ENCODE measurements around the gene OR51V1.
"Not testable (repeated sequence)": the region's sequence is repeated elsewhere in the genome, so short reads cannot be mapped to it uniquely, and the experiment has no call there.

OR51V1 gene

GRCh38 chr11:5161045-5161444 is 39.4 kb downstream of the OR51V1 start:
- DNase-seq = not testable (repeated sequence)

DNA sequence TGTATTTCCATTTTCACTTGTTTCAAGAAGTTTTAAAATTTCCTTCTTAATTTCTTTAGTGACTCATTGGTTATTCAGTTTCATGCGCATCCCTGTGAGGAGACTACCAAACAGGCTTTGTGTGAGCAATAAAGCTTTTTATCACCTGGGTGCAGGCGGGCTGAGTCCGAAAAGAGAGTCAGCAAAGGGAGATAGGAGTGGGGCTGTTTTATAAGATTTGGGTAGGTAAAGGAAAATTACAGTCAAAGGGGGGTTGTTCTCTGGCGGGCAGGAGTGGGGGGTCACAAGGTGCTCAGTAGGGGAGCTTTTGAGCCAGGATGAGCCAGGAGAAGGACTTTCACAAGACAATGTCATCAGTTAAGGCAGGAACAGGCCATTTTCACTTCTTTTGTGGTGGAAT is 40.3 kb downstream of the OR51V1 start:
- DNase-seq = not testable (repeated sequence)

GRCh38 chr11:5159806-5160205 is 40.7 kb downstream of the OR51V1 start:
- no peak for DNase-seq

GRCh38 chr11:5154657-5155056 is 45.8 kb downstream of the OR51V1 start, which contains the start of gene OR52A1:
OR52A1 (minus strand) TSS chr11:5154757; CDS start chr11:5152369, 2,388 bp downstream.
- DNase-seq = no peak

DNA sequence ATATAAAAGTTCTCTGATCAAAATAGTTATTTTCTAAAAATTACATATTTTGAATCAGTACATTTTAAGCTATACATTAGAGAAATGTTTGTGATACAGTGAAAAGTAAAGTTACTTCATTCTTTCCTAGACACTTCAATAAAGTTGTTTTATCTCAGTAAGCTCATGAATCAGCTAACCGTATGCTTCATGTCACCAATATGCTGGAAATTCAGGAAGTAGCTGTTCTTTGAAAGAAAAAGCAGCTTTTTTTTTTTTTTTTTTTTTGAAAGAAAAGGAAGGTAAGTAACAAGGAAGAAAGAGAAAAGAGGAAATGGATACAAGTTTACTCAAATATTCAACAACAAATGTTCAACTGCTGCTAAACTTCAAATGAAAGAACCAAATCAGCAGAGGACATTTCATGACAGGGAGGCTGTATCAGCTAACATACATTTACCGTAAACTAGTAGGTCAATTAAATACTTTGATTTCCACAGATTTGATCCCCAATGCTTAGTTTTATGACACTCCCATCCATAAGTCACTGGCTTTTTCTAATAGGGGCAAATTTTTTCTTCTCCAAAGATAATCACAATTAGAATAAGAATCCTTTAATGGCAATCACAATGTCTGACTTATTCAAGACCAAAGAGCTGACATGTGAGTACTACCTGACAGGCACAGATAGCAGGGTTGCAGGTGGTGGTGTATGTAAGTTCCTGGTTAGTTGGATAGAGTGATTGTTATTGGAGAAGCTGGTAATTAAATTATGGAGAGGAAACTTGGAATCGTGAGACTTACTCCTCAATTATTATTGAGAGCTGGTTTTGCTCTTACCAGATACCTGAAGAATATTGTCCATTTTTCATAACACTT is 46.7 kb downstream of the OR51V1 start:
- no peak for DNase-seq

DNA sequence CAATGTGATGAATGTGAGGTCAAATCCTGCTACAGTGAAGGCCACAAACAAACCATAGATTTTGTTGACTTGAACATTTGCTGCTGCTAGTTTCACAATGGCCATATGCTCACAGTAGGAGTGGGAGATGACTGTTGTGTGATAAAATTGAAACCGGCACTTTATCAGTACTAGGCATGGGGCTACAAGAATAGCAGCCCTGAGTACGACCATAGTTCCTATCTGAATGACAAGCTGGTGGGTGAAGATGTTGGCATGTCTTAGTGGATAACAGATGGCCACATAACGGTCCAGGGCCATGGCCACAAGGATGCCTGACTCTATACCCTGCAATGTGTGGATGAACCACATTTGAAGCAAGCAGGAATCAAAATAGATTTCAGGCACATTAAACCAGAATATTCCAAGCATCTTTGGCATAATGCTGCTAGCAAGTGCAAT is 48.7 kb downstream of the OR51V1 start:
- DNase-seq = no peak

Measured in NCI-H526 (cell line).